ENCODE results near the gene MINDY3. TPM values are rescaled to one million over a fixed set of nuclear protein-coding genes. Genes with fewer than 3 reads are reported as not detected.
A peak's percentile ranks its signal among the peaks of the same experiment; 100 is the strongest.

The MINDY3 gene
- total RNA-seq, 6 experiments from 2014 or later, result 25.2 to 31.4 (median 28.4) TPM

GRCh38 chr10:15863323-15863722 lies 3.0 kb upstream of the MINDY3 start:
- TF ChIP-seq, protein P1, sequence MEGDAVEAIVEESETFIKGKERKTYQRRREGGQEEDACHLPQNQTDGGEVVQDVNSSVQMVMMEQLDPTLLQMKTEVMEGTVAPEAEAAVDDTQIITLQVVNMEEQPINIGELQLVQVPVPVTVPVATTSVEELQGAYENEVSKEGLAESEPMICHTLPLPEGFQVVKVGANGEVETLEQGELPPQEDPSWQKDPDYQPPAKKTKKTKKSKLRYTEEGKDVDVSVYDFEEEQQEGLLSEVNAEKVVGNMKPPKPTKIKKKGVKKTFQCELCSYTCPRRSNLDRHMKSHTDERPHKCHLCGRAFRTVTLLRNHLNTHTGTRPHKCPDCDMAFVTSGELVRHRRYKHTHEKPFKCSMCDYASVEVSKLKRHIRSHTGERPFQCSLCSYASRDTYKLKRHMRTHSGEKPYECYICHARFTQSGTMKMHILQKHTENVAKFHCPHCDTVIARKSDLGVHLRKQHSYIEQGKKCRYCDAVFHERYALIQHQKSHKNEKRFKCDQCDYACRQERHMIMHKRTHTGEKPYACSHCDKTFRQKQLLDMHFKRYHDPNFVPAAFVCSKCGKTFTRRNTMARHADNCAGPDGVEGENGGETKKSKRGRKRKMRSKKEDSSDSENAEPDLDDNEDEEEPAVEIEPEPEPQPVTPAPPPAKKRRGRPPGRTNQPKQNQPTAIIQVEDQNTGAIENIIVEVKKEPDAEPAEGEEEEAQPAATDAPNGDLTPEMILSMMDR (IDR thresholded peaks at IDR 0.05), result no peak
- no peak for DNase-seq
- H3K4me3 Mint-ChIP-seq, result no peak overlapping the region
- H3K36me3 Mint-ChIP-seq (ENCODE audit: low read depth), result no peaks in the 10 kb centered on the region; the same call in none of the 2 replicates
- peaks cover 9% of the 10 kb centered on the region for H3K4me1 Mint-ChIP-seq (ENCODE audit: low read depth)
- peaks cover 3% of the 10 kb centered on the region for H3K27me3 Mint-ChIP-seq (ENCODE audit: insufficient read depth)
- no peaks in the 10 kb centered on the region for H3K9me3 Mint-ChIP-seq
- no peak overlapping the region for H3K27ac Mint-ChIP-seq

DNA sequence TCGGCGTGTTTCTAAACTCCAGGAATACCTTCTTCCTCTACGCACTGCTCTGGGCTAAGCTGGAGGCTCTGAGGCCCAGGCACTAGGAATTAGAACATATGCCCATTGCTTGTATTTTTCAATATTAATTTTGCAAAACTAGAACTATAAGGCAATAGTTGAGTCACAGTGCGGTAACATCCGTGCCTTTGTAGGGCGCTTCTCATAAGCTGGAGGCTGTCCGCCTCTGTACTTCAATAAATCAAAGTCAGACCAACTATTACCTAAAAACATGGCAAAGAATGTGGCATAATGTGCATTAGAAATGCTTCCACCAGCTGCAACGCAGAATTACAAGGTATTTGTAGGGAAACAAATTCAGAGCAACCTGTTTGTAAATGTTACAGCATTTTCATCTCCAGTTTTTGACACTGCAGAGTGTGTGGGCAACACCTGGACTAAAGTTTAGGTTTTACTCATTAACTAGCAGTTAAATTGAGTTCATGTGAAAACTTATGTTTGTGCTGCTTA lies 440 bp upstream of the MINDY3 start:
- peak overlapping the region; percentile 100 for H3K4me3 Mint-ChIP-seq

GRCh38 chr10:15859509-15859905 lies 800 bp downstream of the MINDY3 start:
- peaks cover 31% of the 10 kb centered on the region for H3K4me1 Mint-ChIP-seq (ENCODE audit: low read depth)
- no peaks in the 10 kb centered on the region; the same call in none of the 2 replicates for H3K36me3 Mint-ChIP-seq (ENCODE audit: low read depth)
- DNase-seq, result no peak
- peak overlapping the region; percentile 87 for H3K27ac Mint-ChIP-seq
- peak overlapping the region; percentile 100 for H3K4me3 Mint-ChIP-seq
- H3K27me3 Mint-ChIP-seq (ENCODE audit: insufficient read depth), result no peaks in the 10 kb centered on the region
- no peaks in the 10 kb centered on the region for H3K9me3 Mint-ChIP-seq
- TF ChIP-seq, protein P1 (IDR thresholded peaks at IDR 0.05), result no peak

More for the DNA sequence above, 440 bp upstream of the MINDY3 start:
- no peaks in the 10 kb centered on the region for H3K9me3 Mint-ChIP-seq
- H3K4me1 Mint-ChIP-seq (ENCODE audit: low read depth), result peaks cover 31% of the 10 kb centered on the region
- peak overlapping the region; percentile 87 for H3K27ac Mint-ChIP-seq
- H3K36me3 Mint-ChIP-seq (ENCODE audit: low read depth), result no peaks in the 10 kb centered on the region; the same call in none of the 2 replicates
- no peak for DNase-seq
- TF ChIP-seq, protein P1 (IDR thresholded peaks at IDR 0.05), result no peak
- H3K27me3 Mint-ChIP-seq (ENCODE audit: insufficient read depth), result peaks cover 1% of the 10 kb centered on the region

- H3K4me1 Mint-ChIP-seq (ENCODE audit: low read depth), result peaks cover 31% of the 10 kb centered on the region
- H3K27me3 Mint-ChIP-seq (ENCODE audit: insufficient read depth), result no peaks in the 10 kb centered on the region
- no peaks in the 10 kb centered on the region for H3K9me3 Mint-ChIP-seq
- H3K4me3 Mint-ChIP-seq, result peak overlapping the region; percentile 100
- H3K36me3 Mint-ChIP-seq (ENCODE audit: low read depth), result no peaks in the 10 kb centered on the region; the same call in none of the 2 replicates
- H3K27ac Mint-ChIP-seq, result peak overlapping the region; percentile 36; the same call in 1 of the 2 replicates
- no peak for DNase-seq
- TF ChIP-seq, protein P1 (IDR thresholded peaks at IDR 0.05), result no peak
Measured at GRCh38 chr10:15858861-15859281, 1.4 kb downstream of the MINDY3 start.

DNA sequence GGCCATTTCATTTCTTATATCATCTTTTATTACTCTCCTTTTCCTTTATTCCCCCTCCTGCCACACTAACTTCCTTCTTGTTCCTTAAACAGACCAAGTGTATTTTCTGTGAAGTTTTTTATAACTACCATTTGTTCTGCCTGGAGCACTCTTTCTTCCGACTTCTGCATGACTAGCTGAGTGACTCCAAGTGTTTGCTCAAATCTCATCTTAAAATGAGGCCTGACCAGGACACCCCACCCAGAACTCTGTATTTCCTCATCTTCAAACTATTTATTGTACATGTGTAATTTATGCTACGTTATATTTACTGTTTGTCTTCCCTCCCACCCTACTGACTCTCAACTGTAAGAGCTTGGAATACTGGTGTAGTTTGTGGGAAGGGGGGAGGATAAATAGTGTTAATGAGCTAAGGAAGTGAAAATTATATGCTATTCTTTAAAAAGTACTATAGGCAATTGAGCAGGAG lies 3.2 kb downstream of the MINDY3 start:
- Mint-ChIP-seq H3K27me3 (ENCODE audit: insufficient read depth) (no peaks in the 10 kb centered on the region), H3K4me3 (peak overlapping the region; percentile 45), H3K27ac (peak overlapping the region; percentile 60), H3K9me3 (no peaks in the 10 kb centered on the region; the same call in 1 of the 2 replicates), H3K4me1 (ENCODE audit: low read depth) (peaks cover 37% of the 10 kb centered on the region), H3K36me3 (ENCODE audit: low read depth) (peaks cover 3% of the 10 kb centered on the region)
- TF ChIP-seq, protein P1 (IDR thresholded peaks at IDR 0.05), result no peak
- no peak for DNase-seq
